ENCODE measurements around the gene PDE3B.
"Not testable (repeated sequence)": the region's sequence is repeated elsewhere in the genome, so short reads cannot be mapped to it uniquely, and the experiment has no call there.

The PDE3B gene

GRCh38 chr11:14676068-14676467 lies 32.5 kb downstream of the PDE3B start:
- no peak for DNase-seq (ENCODE audit: low read depth, low spot score)

DNA sequence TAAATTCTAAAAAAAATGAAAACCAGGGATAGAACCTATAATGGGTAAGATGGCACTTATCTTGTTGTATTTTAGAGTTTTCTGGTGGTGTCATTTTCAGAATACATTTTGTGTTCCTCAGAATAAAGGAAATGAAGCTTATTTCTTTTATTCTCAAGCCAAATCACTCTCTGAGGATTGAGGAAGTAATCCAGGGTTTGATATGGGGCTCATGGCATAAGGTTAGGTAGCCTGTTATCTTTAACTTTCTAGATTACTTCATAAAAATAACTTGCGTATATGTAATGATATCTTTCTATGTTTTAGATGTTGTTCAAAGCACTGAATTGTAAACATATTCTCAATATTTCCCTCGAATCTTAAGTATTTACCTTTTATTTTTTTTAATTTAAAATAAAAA lies 33.5 kb downstream of the PDE3B start:
- no peak for DNase-seq (ENCODE audit: low read depth, low spot score)

DNA sequence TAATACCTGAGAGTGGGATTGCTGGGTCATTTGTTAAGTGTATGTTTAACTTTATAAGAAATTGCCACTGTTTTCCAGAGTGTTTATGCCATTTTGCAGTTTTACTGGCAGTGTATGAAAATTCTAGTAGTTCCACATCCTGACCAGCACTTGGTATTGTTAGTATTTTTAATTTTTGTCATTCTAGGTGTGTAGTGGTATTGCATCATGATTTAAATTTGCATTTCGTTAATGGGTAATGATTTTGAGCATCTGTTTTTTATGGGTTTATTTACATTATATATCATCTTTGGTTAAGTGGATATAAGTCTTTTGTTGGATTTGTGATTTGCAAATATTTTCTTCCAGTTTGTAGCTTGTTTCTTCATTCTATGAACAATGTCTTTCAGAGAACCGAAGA lies 34.7 kb downstream of the PDE3B start:
- DNase-seq (ENCODE audit: low read depth, low spot score) = no peak

DNA sequence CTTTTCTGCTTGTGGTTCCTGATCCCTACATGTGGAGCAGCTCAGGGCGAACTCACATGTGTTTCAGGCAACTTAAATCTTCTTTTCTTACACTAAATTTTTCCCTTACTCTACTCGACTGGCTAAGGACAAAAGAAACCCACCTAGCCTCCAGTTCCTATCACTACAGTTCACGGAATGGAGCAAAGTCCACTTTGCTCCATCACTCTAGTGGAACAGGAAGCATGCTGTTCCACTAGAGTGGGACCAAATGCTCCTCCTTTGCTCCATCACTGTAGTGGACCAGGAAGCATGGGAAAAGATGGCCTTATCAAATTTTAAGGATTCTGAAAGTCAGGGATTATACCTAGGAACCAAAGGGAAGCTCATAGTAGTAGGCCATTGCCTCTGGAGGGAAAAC lies 36.1 kb downstream of the PDE3B start:
- DNase-seq (ENCODE audit: low read depth, low spot score) = no peak

- not testable (repeated sequence) for DNase-seq (ENCODE audit: low read depth, low spot score)
Observed at GRCh38 chr11:14684234-14684915, 40.8 kb downstream of the PDE3B start.

GRCh38 chr11:14687456-14687855 lies 43.9 kb downstream of the PDE3B start:
- DNase-seq (ENCODE audit: low read depth, low spot score) = no peak

DNA sequence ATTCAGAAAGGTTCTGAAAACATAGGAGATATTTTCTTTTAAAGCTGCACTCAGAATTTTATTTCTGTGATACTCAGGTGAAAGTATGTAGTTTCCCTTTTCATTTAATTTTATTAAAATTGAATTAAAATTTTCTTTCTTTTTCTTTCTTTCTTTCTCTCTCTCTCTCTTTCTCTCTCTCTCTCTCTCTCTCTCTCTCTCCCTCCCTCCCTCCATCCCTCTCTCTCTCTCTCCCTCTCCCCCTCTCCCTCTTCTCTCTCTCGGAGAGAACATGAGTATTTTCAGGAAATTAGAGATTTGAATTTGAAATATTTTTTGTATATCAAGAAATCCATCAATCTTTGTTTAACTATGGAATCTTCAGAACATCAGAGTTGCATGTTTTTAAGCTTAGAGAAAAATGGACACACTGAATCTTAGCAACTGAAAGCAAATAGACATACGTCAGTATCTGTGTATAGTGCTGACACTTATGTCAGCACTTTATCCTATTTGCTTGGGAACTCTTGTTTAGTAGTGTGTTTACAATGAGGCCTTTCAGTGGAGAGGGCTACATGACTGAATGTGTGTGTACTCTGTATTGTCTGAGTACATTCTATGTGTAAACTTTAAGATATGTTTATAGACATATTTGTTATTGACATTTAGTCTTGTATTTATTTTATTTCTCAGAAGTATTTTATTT lies 44.5 kb downstream of the PDE3B start:
- DNase-seq (ENCODE audit: low read depth, low spot score) = no peak

- DNase-seq (ENCODE audit: low read depth, low spot score) = not testable (repeated sequence)
Observed at GRCh38 chr11:14695656-14696055, 52.1 kb downstream of the PDE3B start.

DNA sequence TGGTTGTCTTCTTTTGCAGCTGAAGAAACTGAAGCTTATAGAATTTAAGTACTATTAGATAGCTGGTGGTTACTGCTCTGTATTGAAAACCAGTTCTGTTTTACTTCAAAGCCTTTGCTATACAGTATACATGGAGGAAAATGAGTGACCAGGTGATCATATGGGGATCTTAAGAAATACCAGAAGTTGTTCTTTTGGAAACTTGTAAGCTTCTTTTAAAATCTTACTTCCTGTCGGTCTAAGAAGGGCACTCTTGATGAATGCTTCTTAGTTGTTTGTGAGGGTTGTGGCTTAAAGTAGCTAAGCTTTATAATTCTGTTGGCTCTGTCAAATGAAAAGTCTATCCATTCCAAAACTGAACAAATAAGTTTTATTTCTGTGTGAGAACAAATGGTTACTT lies 55.2 kb downstream of the PDE3B start:
- no peak for DNase-seq (ENCODE audit: low read depth, low spot score)

DNA sequence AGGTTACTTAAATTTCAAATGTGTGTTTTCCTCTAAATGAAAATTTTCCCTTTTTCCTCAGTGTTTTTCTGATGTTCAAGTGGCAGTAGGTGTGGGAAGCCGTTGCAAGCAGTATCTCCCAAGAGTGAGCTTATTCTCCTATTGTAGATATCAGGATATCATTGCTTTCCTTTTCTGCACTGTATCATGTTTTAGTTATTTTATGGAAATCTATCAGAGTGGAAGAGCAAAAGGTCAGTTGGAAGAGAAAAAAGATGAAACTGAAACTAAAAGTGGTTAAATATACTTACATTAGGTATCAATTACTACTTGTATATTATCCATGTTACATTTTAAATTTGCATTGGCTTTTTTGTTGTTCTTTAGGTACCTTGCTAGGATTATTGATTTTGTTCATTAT lies 57.0 kb downstream of the PDE3B start:
- DNase-seq (ENCODE audit: low read depth, low spot score) = no peak

GRCh38 chr11:14702760-14703159 lies 59.2 kb downstream of the PDE3B start:
- DNase-seq (ENCODE audit: low read depth, low spot score) = no peak

GRCh38 chr11:14703731-14704130 lies 60.1 kb downstream of the PDE3B start:
- DNase-seq (ENCODE audit: low read depth, low spot score) = no peak

GRCh38 chr11:14705067-14705466 lies 61.5 kb downstream of the PDE3B start:
- DNase-seq (ENCODE audit: low read depth, low spot score) = no peak

GRCh38 chr11:14713496-14714244 lies 70.1 kb downstream of the PDE3B start:
- no peak for DNase-seq (ENCODE audit: low read depth, low spot score)

- not testable (repeated sequence) for DNase-seq (ENCODE audit: low read depth, low spot score)
Observed at GRCh38 chr11:14715669-14716068, 72.1 kb downstream of the PDE3B start.

DNA sequence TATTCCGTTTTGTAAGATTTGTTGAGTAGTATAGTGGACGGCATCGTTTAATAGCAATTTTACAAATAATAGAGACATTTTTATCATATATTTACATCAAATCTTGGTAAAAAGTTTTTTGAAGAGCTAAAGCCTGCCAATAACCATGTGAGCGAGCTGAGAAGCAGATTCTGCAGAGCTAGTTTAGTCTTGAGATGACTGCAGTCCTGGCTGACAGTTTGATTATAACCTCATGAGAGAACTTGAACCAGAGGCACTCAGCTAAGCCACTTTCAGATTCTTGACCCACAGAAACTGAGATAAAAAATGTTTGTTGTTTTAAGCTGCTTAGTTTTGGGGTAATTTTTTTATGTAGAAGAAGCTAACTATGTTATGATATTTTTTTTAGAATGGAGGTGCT lies 78.9 kb downstream of the PDE3B start:
- DNase-seq (ENCODE audit: low read depth, low spot score) = no peak

DNA sequence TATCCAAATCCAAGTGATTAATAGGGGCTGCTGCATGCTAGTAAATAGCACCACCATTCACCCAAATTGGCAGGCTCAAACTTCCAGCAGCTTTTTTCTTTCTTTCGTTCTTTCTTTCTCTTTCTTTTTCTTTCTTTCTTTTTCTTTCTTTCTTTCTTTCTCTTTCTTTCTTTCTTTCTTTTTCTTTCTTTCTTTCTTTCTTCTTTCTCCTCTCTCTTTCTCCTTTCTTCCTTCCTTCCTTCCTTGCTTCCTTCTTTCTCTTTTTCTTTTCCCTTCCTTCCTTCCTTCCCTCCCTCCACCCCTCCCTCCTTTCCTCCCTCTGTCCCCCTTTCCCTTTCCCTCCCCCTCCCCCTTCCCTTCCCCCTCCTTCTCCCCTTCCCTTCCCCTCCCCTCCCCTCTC lies 81.5 kb downstream of the PDE3B start:
- DNase-seq (ENCODE audit: low read depth, low spot score) = no peak

DNA sequence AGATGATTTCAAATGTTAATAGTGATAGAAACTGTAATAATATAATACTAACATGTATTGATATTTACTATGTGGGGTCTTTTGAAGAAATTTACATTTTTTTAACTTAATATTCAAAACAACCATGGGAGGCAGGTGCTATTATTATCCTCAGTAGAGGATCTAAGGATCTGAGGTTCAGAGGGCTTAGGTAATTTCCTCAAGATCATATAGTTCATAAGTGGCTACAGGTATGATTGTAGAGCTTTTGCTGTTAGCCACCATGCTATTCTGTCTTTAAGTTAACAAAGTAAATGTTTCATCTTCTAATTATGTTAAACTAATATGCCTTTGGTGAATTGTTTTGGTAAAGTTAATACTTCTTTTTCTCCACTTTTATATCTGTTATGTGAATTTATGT lies 83.6 kb downstream of the PDE3B start:
- DNase-seq (ENCODE audit: low read depth, low spot score) = no peak

GRCh38 chr11:14727746-14728145 lies 84.1 kb downstream of the PDE3B start:
- no peak for DNase-seq (ENCODE audit: low read depth, low spot score)

- DNase-seq (ENCODE audit: low read depth, low spot score) = not testable (repeated sequence)
Observed at GRCh38 chr11:14740539-14740938, 96.9 kb downstream of the PDE3B start.

DNA sequence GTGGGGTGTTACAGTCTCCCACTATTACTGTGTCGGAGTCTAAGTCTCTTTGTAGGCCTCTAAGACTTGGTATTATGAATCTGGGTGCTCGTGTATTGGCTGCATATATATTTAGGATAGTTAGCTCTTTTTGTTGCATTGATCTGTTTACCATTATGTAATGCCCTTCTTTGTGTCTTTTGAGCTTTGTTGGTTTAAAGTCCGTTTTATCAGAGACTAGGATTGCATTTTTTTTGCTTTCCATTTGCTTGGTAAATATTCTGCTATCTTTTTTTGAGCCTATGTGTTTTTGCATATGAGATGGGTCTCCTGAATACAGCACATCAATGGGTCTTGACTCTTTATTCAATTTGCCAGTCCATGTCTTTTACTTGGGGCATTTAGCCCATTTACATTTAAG lies 97.6 kb downstream of the PDE3B start:
- no peak for DNase-seq (ENCODE audit: low read depth, low spot score)

DNA sequence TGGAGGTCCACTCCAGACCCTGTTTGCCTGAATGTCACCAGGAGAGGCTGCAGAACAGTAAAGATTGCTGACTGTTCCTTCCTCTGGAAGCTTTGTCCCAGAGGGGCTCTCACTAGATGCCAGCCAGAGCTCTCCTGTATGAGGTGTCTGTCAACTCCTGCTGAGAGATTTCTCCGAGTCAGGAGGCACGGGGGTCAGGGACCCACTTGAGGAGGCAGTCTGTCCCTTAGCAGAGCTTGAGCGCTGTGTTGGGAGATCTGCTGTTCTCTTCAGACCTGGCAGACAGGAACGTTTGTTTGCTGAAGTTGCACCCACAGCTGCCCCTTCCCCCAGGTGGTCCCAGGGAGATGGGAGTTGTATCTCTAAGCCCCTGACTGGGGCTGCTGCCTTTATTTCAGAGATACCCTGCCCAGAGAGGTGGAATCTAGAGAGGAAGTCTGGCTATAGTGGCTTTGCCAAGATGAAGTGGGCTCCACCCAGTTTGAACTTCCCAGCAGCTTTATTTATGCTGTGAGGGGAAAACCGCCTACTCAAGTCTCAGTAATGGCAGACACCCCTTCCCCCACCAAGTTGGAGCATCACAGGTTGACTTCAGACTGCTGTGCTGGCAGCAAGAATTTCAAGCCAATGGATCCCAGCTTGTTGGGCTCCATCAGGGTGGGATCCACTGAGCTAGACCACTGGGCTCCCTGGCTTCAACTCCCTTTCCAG lies 99.4 kb downstream of the PDE3B start:
- DNase-seq (ENCODE audit: low read depth, low spot score) = no peak
